ENCODE measurements around the gene BMP5.
A peak's percentile ranks its signal among the peaks of the same experiment; 100 is the strongest.

Gene BMP5

DNA sequence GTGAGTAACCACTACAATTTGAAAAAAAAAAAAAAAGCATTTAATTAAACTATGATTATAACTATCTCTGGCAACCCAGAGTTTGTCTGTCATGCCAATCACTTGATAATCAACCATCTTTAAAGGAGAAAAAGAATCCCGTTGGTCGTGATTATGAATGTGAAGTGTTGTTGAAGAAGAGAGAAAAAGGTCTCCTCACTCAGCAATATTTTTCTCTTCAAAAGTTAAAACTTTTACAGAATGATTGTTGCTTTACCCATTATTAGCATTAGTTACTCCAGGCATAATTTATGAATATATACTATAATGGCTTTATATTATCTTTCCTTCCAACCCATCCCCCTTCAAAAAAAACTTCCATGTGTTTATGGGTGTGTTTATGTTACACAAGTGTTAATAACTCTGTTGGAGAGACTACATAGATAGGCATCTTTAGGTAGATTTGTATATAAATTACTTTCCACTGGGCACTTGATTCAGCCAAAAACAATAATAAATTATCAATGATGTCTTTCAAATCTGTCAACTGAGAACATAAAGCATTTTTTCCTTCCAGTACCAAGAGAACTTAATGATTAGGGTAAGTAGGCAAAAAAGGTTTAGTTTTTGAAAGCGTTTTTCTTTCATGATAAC is 5.1 kb downstream of the BMP5 start:
- DNase-seq = no peak

DNA sequence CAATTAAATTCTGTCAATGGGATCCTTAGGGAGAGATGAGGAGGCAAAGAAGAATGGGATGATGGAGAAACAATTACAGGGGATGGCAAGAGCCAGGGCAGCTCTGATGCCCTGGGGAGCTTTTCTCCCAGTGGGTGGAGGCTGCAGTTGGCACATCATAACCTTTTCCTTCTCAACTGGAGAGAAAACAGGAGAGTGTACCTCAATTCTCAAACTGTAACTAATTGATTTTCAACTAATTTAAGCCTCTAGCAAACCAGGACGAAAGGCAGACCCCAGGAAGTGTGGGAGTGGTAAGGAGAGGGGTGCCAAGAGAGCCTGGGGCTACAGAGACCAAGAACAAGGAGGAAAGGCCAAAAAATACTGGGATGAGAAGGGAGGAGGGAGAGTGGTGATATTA is 5.7 kb downstream of the BMP5 start:
- no peak for DNase-seq

DNA sequence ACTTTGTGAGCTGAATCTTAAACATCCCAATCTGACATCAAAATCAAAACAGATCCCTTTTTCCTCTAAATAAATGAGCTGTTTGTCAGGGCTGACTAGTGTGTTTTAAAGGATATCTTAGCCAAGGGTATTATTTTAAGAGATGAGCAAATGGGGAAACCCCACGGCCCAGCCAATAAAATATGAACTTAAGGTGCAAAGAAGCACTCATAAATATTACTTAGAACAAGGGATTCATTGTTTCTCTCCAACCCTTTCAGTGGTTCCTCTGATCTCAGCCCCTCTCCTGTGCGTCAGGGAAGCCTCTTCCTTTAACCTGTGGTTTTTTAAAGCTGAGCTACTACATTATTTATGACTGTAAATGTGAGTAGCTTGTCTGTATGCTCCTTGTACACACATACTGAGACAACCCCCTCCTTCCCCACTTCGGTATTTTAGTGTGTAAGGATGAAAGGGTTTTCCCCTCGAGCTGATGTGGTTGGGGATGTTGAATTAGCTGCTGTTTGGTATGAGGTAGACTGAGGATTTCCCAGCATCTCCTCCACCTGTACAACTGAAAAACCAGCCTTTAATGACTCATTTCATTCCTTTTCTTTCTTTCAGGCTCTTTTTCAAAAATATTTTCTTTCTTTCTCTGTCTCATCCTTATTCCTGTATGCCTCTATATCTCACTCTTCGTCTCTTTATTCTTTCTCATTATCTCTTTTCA is 6.5 kb downstream of the BMP5 start:
- peak; percentile 77 for DNase-seq

DNA sequence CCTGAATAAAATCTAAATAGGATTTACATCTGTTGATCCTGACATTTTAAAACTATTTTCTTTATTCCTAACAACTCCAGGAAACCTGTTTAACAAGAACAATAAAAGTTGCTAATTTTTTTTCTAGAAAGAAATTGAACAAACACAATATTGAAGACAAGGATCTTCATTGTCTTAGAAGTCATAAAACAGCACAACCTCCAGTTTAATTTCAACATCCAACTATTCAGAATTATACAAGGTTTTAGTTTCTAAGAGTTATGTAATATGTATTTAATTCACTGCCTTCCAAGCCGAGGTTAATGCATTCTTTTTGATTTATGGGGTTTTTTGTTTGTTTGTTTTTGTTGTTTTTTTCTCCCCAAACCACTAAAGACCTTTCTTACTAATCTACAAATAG is 7.2 kb downstream of the BMP5 start:
- no peak for DNase-seq

DNA sequence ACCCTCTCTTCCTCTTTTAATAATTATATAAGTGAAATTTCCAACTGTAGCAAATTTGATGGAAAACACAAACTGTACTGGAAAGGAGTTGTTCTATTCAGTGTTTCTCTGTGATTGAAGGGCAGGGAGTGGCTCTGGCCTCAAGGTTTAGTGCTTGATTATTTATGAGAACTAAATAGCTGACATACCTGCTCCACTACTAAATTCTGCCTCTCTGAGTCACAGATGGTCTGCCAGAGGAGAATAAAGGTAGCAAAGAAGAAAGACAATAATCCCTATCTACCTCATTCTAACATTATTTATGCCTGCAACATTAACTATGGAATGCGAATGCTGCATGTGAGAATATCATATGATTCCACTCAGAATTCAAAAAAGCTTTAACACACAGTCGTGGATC is 9.3 kb downstream of the BMP5 start:
- DNase-seq = no peak

DNA sequence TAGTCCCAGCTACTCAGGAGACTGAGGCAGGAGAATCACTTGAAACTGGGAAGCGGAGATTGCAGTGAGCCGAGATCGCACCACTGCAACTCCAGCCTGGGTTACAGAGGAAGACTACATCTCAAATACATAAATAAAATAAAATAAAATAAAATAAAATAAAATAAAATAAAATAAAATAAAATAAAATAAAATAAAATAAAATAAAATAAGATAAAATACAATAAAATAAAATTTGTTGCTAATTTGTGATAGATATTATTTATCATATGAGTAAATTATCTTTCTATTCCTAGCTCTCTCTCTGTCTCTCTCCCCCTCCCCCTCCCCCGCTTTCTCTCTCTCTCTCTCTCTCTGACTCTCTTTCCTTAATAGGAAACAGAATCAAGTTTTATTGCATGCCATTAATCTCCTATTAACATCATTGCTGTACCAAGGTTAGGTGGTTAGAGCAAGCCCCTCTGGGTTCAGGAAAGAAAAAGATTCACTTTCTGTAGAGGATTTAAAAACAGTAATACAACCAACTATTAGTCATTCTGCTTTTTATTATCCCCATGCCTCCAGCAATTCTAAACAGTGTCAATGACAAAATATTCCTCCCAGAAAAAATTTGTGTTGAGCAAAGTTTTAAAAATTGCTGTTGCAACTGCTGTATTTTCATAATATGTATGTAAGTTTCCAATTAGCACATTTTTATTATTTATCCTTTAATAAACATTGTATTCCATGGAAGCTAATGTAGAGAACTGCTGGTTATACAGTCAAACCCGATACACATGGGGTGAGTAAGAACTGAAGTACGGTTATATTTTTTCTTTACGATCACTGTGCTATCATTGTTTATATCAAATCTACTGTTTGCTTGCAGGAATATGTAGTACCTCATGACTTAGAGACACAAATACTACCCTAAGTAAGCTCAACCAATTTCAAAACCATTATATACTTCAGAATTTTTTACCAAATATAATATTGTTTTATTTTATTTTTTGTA is 22.1 kb downstream of the BMP5 start:
- DNase-seq = no peak

DNA sequence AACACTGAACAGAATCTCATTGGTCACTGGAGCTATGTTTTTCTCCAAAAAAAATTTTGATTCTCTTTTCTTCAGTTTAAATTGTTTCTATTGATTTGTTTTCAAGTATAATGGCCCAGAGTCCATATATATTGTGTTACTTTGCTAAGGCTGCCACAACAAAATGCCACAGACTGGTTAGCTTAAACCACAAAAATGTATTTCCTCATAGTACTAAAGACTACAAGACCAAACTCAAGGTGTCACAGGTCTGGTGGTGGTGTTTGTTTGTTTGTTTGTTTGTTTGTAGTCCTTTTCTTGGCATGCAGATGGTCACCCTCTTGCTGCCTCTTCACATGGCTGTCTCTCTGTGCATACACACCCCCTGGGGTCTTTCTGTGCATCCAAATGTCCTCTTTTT is 34.0 kb downstream of the BMP5 start:
- no peak for DNase-seq

DNA sequence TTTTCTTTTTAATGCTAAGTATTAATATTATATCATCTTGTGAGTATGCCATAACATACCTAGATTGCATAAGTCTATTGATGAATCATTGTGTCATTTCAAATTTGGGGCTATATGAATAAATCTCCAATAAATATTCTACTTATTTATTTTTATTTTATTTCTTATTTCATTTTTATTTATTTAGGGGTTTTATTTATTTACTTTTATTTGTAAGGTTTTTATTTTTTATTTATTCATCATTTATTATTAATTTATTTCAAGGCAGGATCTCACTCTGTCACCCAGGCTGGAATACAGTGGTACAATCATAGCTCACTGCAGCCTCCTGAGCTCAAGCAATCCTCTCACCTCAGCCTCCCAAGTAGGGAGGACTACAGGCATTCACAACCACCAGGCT is 36.3 kb downstream of the BMP5 start:
- no peak for DNase-seq

DNA sequence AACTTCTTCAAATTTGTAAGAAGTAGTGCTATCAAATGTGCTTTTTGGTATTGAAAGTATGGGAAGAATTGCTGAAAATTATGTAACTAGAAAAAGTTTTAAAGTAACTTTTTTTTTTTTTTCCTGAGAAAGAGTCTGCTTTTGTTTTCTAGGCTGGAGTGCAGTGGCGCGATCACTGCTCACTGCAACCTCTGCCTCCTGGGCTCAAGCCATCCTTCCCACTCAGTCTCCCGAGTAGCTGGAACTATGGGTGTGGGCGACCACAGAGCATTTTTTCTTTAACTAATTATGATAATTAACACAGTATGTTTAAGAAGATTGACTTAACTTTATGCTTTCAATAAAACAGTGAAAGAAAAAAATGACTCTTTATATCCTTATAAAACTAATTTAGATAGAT is 38.4 kb downstream of the BMP5 start:
- DNase-seq = no peak

DNA sequence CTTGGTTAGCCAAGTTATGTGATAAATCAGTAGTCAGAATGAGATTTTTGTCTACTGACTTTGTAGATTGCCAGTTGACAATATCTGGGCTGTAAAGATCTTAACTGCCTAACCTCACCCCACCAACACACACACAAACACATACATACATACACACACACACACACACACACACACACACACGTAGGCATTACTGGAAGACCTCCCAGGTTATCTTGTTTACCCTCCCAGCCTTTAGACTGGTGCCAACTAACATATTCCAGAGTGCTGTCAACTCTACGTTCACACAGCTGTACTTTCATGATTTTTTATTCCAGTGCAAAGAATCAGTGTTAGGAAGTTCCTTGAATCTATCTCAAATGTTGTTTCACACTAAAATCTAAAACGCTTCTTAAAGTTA is 38.9 kb downstream of the BMP5 start:
- no peak for DNase-seq

DNA sequence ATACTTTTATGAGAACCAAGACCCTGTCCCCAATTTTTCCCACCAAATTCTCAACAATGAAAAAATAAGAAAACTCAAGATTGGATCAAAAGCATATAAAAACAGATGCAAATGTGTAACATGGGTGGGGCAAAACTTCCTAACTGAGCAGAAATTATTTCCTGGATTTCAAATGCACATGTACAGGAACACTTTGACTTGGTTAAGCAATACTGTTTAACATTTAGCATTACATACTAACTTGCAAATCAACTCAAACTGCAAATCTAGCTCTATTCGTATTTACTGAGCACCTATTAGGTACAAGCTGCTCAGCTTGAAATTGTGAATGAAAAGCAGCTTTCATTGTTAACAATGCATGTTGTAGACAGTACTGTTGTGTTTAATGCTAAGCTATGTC is 40.2 kb downstream of the BMP5 start:
- no peak for DNase-seq

DNA sequence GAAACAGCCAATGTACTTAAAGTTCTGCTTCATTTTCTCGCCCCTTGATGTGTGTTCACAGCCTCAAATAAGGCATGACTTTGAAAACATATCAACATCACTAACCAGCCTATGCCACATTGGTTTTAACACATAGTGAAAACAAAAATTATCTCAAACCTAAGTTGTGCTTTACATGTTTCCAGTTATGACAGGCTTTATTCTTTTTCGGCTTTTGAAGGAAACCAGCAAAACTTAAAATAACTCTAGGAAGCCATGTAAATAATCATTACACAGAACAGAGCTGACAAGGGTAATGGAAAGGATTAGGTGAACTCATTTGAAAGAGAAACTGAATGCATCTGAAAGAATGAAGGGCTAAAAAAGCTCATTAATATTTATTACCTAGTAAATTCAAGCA is 42.1 kb downstream of the BMP5 start:
- no peak for DNase-seq

DNA sequence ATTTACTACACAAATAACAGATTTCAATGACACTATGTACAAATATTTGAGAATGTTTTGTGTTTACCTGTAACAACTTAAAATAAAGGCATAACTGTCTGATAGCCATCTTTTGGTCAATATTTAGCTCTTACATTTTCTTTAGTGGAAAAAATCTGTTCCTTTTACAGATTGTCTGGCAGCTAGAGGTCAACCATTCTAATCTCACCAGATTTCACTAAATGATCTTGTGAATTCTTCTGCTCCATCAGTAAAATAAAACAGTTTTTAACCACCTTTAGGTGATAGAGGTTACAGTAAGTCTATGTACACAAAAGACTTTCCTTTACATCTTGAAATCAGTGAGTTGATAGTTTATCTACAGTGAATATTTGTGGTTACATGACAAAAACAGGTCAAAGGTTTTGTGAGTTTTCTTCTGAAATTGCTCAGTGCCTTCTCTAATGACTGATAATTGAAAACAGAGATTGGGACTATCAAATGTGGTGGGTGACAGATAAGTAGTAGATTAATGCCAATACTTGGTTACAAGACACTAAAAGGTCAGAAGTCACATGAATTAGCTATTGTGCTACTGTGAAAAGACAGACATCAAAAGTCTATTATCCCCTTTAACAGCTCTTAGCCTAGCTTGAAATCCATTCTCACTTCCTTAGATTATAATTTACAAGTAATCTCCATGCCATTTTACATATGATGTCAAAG is 47.4 kb downstream of the BMP5 start:
- peak; percentile 45 for DNase-seq

DNA sequence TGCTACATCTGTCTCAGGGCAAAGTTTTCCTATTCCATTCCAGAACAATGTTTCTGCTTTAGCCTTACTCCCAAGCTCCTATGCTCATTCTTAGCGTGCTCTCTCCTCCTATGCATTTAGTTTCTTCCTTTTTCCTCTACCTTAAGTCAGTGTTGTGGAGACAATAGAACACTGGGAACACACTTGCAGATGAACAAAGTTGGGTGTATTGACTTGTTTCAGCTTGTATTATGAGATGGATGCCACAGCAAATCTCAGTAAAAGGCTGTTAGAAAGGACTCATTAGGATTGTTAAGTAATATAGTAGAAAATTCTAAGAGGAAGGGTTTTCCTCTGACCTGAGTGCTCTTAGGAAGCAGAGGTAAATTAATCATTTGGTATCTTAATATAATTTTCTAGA is 48.4 kb downstream of the BMP5 start:
- no peak for DNase-seq

DNA sequence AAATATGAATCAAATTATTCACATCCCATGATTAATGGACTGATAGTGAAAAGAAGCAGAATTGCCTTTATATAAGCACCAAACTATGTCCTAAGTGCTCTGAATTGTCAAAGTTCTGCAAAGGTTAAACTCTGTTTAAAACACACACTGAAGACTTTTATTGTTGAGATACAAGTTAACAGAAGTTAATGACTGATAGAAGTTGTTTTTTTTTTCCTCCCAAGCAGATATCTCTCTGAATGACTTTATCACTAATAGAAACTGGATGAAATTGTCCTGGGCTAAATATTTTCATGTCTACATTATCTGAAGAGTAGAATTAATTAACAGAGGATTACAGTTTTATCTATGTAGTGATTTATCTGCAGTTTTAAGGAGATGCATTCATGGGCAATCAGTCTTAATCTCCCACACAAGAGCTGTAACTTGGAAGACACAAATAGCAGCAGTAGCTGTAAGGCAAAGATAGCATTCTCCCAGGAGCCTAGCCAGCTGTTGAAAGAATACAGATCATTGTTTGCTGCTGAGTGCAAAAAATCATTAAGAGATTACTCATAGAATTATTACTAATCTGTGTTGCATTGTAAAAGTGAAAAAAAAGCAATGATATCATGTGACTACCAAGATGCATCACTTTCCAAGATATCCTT is 49.9 kb downstream of the BMP5 start:
- no peak for DNase-seq

DNA sequence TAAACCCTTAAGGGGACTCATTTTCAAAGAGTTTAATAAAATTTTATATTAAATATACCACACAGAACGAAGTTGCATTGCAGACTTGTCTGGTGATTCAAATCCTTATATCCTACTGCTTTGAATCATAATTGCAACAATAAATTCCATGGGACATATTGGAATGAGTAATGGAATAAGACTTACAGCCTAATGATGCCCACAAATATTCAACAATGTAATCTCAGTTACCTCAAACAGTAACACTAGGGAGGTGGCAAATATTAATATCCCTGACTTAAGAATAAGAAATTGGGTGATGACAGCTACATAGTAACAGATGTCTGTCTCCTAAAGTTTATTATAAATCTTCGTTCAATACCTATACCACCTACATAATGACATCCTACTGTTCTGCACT is 52.6 kb downstream of the BMP5 start:
- DNase-seq = no peak

DNA sequence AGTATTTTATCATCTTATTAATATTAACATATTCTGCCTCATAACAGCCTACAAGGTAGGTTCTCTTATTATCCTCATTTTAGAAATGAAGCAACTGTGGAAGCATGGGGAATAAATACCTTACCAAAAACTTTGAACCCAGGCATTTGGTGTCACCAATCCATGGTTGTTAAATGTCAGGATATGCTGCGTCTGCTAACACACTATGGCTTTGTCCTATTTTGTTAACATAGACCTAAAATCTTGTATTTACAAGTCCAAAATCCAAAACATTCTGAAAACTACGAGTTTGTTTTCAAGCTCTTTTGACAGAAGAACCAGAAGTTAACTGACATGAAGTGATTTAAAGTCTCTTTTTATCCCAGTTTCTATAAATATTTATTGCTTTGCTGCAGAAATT is 53.4 kb downstream of the BMP5 start:
- no peak for DNase-seq

DNA sequence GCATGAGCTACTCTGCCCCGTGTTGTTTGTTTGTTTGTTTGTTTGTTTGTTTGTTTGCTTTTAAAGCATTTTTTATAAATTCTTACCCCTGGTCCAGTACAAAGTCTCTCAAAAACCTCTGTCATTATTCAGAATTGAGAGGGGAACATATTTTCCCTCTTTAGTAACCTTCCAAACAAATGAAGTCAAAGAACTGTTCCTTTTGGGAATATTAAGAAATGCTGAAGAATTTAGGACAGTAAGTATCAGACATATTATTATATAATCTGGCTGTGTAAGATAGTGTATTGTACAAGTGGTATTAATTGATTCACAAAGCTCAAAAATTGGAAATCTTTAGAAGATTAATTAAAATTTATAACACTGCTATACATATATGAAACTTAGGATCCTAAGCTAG is 54.7 kb downstream of the BMP5 start:
- no peak for DNase-seq

DNA sequence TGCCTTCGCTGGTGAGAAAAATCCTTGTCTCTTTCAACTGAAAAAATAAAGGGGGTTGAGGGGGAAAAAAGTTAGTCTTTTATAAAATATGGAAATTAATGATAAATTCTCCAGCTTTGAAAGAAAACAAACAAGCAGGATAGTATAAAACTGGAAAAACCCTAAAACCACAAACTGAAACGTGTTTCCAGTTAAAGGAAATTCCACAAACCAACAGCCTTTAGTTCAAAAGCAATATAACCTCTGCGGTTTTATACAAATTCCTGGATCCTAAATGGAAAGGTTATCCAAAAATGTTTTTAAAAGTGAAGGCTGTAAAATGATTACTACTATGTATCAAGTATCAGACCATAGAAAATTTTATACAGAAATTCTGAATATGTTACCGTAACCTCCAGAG is 55.6 kb downstream of the BMP5 start:
- DNase-seq = no peak

DNA sequence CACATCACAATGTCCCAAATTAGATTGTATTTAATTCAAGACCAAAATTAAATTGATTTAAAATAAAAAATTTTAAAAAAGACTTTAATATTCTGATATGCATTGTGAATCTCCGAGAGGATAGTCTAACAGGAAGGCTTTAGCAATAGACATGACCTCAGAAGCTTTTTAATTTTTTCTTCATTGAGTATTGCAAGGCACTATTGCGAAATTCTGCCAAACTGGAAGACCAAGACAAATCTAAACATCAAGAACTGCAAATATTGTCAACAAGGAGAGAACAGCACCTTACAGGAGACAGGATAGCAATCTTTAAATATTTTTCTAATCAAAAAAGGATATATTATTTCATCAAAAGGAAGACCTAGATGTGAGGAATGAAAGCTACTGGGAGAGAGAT is 56.9 kb downstream of the BMP5 start:
- no peak for DNase-seq

DNA sequence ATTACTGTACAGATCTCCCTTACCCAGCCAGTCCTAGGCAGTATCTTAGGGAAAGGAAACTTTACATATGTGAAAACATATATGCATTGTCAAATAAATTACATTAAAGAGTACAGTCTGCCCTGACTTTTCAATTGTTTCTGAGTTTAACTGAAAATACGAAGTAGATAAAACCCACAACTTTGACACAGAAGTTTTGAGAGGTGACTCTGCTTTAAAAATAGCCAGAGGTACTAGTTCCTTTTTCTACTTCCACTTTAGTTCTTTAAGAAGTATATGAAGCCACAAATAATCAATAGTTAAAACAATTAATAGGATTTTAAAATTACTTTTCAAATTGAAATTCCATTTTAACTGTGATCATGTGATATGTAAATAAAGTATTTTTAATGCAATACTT is 62.9 kb downstream of the BMP5 start:
- no peak for DNase-seq

DNA sequence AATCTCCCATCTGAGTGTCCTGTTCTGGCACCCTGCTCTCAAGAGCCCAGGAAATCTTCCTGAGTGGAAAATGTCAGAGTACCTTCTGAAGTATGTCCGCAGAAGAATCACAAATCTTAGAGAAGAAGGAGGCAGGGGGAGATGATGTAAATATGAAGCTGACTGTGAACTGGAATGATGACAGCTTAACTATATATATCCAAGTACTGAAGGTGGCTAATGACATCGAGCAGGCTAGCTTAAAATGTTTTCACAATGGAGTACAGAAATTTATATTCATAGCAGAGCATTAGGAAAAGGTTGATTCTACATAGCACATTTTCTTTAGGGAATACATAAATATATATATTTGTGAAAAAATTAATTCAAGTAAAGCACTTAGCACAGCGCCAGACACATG is 64.3 kb downstream of the BMP5 start:
- no peak for DNase-seq

DNA sequence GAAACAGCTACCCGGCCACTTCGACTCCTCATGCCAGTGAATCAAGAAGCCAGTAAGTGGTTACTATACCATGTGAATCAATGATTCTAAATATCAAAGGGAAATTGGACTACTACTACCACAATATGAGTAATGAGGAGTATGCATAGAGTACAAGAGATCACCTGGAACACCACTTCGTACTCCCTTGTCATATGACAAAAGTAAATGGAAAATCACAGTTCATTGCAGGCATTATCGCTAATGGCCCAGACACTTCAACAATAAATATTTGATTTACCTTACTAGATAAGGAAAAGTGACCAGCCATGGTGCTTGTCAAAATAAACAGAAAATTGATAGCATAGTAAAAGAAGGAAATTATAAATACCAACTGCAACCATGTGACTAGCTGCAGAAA is 73.1 kb downstream of the BMP5 start:
- no peak for DNase-seq

All from NCI-H2227 treated with DMSO at 0.1 percent for 48 hours (cell line).